NCI-H2107 (cell line): ENCODE data around the gene CDK7.

Experiments
- DNase-seq: peaks from one replicate; lab custom pipeline; 2025; lab: John Stamatoyannopoulos, UW

The CDK7 gene

DNA sequence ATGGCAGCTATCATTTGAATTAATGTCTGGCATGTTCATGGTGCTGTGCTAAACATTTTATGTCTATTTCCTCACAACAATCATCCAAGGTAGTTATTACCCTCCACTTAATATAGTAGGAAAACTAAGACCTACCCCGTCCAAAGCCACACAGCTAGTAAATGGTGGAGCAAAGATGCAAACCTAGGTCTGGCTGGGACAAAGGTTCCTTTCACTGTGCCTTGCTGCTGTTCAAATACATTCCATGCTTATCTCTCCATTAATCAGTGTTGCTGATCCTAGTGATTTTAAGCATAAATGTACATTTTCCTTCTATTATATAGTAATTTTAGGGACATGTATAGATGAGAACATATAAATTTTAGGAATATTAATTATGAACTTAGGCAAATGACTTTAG is 59.2 kb downstream of the CDK7 start:
- no peak for DNase-seq

DNA sequence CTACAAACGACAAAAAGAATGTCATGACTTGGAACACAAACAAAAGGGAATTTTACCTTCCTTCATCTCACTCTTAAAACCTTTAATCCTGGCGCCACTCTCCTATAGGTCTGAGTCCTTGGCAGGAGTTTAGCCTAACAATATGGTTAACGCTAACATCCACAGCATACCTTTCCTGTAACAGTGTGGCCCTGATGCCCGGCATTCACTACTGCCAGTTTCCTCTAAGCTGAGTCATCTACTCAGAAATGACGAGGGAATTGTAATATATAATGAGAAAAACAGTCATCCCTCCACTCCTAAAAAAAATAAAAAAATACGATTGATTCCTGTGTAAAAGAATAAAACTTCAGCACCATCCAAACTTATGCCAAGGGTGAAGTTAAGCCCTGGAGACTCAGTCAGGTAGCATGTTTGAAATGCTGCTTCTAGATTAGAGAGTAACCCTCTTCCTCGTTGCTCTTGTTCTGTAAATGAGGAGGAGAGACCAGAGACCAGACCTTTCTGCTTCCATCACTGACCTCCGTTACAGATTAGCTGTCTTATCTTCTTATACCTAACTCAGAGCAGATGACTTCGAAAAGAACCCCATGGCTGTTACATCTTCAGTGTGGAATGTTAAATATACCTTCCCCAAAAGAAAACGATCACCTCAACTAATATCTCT is 60.5 kb downstream of the CDK7 start:
- DNase-seq: no peak

DNA sequence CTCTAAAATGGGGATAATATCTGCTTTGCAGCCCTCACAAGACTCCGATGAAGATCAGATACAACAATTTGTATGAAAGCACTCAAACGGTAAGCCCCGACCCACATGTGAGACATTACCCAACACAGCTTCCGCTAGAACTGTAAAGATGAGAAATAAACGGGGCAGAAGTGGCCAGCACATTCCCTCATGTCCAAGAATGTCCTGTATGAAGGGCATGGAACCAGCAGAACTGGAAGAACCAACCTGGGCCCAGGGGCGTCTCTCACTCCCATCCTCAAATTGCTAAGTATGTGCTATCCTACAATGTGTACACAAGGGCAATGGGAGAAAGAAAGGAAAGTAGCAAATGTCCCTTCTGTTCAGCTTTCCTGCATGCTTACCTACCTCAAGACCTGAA is 64.9 kb downstream of the CDK7 start:
- DNase-seq: no peak

DNA sequence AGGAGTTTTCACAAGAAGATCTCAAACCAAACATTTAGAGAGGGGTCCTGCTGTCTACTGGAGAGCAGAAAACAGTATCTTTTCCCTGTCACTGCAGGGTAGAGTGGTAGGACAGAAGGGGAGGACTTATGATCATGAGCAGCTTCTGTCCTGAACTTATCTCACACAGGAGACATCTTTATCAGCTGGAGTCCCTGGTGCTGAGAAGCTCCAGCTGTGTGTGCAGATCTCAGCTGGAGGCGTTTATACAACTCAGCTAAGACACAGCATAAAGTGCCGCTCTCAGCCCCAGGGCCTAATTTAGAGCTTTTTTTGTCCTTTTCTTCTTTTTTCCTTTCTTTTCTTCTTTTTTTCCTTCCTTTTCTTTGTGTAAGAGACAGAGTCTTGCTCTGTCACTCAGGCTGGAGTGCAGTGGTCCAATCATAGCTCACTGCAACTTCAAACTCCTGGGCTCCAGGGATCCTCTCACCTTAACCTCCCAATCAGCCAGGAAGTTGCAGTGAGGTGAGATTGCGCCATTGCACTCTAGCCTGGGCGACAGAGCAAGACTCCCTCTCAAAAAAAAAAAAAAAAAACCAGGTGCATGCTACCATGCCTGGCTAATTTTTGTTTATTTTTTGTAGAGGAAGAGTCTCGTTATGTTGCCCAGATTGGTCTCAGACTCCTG is 66.0 kb downstream of the CDK7 start:
- no peak for DNase-seq

DNA sequence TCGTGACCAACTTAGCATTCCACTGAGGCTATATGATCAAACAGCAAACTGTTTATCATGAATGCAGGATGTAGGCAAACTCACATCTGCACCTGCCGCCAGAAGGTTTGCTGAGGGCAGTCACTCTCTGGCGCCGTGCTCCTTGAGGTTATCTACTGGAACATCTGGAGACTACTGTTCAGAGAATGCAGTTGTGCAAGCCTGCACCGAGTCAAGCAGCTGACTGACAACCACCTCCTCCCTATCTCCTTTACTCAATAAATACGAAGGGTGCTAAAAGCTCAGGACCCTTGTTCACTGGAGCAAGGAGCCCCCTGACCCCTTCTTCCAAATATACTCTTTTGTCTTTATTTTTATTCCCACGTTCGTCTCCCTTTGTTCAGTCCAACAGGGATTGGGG is 70.8 kb downstream of the CDK7 start:
- no peak for DNase-seq

DNA sequence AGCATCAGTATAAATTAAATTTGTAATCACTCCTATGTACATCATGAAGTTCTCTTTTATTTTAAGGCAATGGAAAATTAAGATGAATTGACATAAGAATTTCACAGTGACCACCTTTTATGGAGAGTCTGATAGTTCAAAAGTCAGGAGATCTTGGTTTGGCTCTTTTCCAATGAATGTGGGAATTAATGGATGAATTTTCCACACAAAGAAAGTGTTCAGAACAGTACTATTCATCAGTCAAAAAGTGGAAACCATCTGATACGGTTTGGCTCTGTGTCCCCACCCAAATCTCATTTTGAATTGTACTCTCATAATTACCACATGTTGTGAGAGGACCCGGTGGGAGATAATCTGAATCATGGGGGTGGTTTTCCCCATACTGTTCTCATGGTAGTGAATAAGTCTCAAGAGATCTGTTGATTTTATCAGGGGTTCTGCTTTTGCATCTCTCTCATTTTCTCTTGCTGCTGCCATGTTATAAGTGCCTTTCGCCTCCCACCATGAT is 73.4 kb downstream of the CDK7 start:
- DNase-seq: no peak

DNA sequence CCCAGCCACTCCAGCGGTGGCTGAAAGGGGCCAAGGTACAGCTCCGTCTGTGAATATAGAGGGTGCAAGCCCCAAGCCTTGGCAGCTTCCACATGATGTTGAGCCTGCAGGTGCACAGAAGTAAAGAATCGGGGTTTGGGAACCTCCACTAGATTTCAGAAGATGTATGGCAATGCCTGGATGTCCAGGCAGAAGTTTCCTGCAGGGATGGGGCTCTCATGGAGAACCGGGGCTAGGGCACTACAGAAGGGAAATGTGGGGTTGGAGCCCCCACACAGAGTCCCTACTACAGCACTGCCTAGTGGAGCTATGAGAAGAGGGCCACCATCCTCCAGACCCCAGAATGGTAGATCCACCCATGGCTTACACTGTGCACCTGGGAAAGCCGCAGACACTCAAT is 74.7 kb downstream of the CDK7 start:
- DNase-seq: no peak

DNA sequence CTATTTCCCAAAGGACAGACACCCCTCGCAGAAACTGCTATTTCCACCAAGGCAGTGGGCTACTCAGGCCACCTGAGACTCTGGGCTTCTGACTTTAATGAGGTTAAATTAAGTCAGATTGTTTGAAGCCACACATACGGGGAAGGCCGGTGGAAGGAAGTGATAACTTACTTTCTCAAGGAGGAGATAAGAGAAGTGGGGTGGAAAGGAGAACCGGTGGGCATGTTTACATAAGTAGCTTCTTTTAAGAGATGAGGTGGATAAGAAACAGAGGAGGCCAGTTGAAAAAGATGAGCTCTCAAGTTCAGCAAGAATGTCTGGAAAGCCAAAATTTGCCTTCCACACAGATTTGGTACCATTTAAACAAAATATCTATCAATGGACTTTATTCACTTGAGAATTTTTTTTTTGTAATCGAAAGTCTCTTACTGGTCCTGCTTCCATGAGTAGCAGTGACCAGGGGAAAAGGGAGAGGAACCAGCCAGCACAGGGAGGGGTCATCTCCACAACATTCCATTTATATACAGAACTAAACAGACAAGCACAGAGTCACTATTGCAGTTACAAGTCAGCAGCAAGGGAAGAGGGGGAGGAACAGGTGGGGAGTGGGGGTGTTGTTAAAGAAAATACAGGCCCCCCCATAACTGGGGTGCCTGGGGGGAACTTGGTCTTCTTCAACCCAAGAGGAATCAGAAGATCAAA is 77.9 kb downstream of the CDK7 start:
- no peak for DNase-seq

DNA sequence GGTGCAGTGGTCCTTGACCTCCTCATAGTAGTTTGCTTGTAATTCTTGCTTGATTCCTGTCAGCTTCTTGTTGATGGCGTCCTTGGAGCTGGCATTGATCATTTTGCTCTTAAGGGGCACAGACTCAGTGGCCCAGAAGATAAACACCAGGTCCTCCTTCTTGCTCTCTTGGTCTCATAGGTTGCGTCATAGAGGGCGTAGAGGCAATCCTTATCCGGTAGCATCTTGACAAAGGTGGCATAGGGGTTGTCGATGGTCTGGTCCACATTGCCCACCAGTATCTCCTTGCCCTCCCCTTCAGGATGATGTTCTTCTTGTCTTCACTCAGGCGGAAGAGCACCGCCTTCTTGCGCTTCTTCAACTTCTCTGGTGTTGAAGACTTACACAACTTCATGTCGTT is 78.7 kb downstream of the CDK7 start:
- DNase-seq: no peak

DNA sequence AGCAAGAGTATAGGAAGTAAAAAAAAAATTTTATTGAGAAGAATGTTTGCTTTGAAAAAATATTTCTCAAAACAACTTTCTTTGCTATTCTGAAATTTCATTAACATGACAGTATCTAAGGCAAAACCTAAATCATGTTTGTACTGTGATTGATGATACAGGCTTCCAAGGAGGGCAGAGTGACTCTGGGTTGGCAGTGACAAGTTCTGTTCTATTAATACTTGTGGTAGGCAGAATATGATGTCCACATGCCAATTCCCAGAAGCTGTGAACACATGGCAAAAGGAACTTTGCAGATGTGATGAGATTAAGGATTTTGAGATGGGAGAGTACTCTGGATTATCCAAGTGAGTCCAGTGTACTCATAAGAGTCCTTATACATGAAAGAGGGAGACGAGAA is 81.3 kb downstream of the CDK7 start:
- no peak for DNase-seq

DNA sequence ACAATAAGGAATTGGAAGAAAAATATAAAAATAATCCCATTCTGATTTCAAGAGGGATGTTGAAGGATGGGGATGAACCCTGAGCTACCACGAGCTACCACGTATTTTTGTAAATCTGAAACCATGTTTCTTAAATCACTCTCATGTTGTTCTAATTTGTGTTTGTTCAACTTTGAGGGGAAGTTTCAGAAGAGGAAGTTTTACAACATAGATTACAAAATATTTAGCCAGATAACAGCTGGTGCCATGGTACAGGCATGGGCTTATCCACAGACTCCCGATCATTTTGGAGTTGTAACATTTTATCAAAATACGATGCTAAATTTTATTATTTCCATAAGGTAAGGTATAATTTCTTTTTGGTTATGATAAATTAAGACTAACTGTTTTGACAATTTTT is 82.7 kb downstream of the CDK7 start:
- DNase-seq: no peak

DNA sequence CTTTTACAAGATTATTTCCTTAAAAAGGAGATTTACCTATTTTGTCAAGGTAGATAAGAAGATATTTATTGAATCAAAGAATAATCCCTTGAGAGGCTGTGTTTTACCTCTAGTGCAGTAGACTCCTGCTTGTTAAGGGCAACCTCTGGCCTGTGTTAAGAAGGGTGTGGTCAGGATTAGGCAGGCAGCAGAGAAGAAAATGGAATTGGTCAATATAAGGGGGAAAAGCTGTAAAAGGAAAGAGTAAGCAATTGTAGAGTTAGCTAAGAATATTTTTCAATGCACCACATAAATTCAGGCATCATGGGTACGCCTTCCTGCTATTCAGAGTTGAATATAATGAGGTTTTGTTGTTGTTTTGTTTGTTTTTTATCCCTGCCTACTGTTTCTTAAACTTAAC is 91.7 kb downstream of the CDK7 start:
- no peak for DNase-seq
